Measurements from ENCODE around the gene ATRAID.

ATRAID gene

GRCh38 chr2:27225526-27225925 is 13.7 kb downstream of the ATRAID start:
- Histone ChIP-seq H3K36me3 (ENCODE audit: control insufficient read depth, insufficient read depth, low read length) (peaks cover 36% of the 10 kb centered on the region), H3K4me2 (ENCODE audit: low read length) (no peak overlapping the region), H3K9ac (ENCODE audit: low read length) (no peak overlapping the region), H2BK5ac (ENCODE audit: low read length) (no peak overlapping the region), H2BK15ac (replicated peaks; ENCODE audit: low read depth) (no peak overlapping the region), H3K27ac (ENCODE audit: low read depth, low read length) (no peak overlapping the region), H3K79me1 (ENCODE audit: low read length) (peaks cover 3% of the 10 kb centered on the region), H3K56ac (ENCODE audit: low read length) (no peak overlapping the region), H3K4me1 (ENCODE audit: control insufficient read depth, low read depth, low read length) (no peaks in the 10 kb centered on the region), H3K23ac (ENCODE audit: low read length) (no peak overlapping the region), H3K79me2 (ENCODE audit: control insufficient read depth, insufficient read depth, low read length) (no peaks in the 10 kb centered on the region), H4K8ac (ENCODE audit: low read depth, low read length) (no peak overlapping the region), H3K27me3 (ENCODE audit: insufficient read depth, low read length, poor library complexity) (no peaks in the 10 kb centered on the region), H2BK120ac (ENCODE audit: low read depth, low read length) (no peak overlapping the region), H3K18ac (ENCODE audit: low read length) (no peak overlapping the region), H4K5ac (ENCODE audit: low read length) (no peak overlapping the region), H3K4me3 (ENCODE audit: low read length) (no peak overlapping the region), H2AK5ac (ENCODE audit: low read length) (no peak overlapping the region), H3K4ac (ENCODE audit: low read depth, low read length) (no peak overlapping the region)
- WGBS (ENCODE audit: extremely low coverage, insufficient coverage, low lambda C conversion rate) = no CpG with 5 or more reads among the region's 9 CpGs
- no peak for DNase-seq

- Histone ChIP-seq H3K4me1 (ENCODE audit: control insufficient read depth, low read depth, low read length) (no peaks in the 10 kb centered on the region), H4K5ac (ENCODE audit: low read length) (no peak overlapping the region), H2BK15ac (replicated peaks; ENCODE audit: low read depth) (no peak overlapping the region), H2BK5ac (ENCODE audit: low read length) (no peak overlapping the region), H3K9ac (ENCODE audit: low read length) (no peak overlapping the region), H3K18ac (ENCODE audit: low read length) (no peak overlapping the region), H2BK120ac (ENCODE audit: low read depth, low read length) (no peak overlapping the region), H3K4ac (ENCODE audit: low read depth, low read length) (no peak overlapping the region), H3K23ac (ENCODE audit: low read length) (no peak overlapping the region), H4K8ac (ENCODE audit: low read depth, low read length) (no peak overlapping the region), H3K79me2 (ENCODE audit: control insufficient read depth, insufficient read depth, low read length) (no peaks in the 10 kb centered on the region), H3K79me1 (ENCODE audit: low read length) (peaks cover under 1% of the 10 kb centered on the region), H2AK5ac (ENCODE audit: low read length) (no peak overlapping the region), H3K27me3 (ENCODE audit: insufficient read depth, low read length, poor library complexity) (no peaks in the 10 kb centered on the region), H3K4me3 (ENCODE audit: low read length) (no peak overlapping the region), H3K56ac (ENCODE audit: low read length) (no peak overlapping the region), H3K27ac (ENCODE audit: low read depth, low read length) (no peak overlapping the region), H3K36me3 (ENCODE audit: control insufficient read depth, insufficient read depth, low read length) (peaks cover 43% of the 10 kb centered on the region), H3K4me2 (ENCODE audit: low read length) (no peak overlapping the region)
- WGBS (ENCODE audit: extremely low coverage, insufficient coverage, low lambda C conversion rate) = no CpG with 5 or more reads among the region's 2 CpGs
- no peak for DNase-seq
Measured at GRCh38 chr2:27227501-27227900, 15.7 kb downstream of the ATRAID start.

- Histone ChIP-seq H4K8ac (ENCODE audit: low read depth, low read length) (no peak overlapping the region), H3K79me1 (ENCODE audit: low read length) (no peaks in the 10 kb centered on the region), H3K4me3 (ENCODE audit: low read length) (no peak overlapping the region), H3K79me2 (ENCODE audit: control insufficient read depth, insufficient read depth, low read length) (no peaks in the 10 kb centered on the region), H3K56ac (ENCODE audit: low read length) (no peak overlapping the region), H2BK5ac (ENCODE audit: low read length) (no peak overlapping the region), H2AK5ac (ENCODE audit: low read length) (no peak overlapping the region), H2BK120ac (ENCODE audit: low read depth, low read length) (no peak overlapping the region), H3K4ac (ENCODE audit: low read depth, low read length) (no peak overlapping the region), H3K18ac (ENCODE audit: low read length) (no peak overlapping the region), H3K23ac (ENCODE audit: low read length) (no peak overlapping the region), H3K36me3 (ENCODE audit: control insufficient read depth, insufficient read depth, low read length) (peaks cover 47% of the 10 kb centered on the region), H3K9ac (ENCODE audit: low read length) (no peak overlapping the region), H3K27ac (ENCODE audit: low read depth, low read length) (no peak overlapping the region), H2BK15ac (replicated peaks; ENCODE audit: low read depth) (no peak overlapping the region), H3K4me1 (ENCODE audit: control insufficient read depth, low read depth, low read length) (no peaks in the 10 kb centered on the region), H3K4me2 (ENCODE audit: low read length) (no peak overlapping the region), H3K27me3 (ENCODE audit: insufficient read depth, low read length, poor library complexity) (no peaks in the 10 kb centered on the region), H4K5ac (ENCODE audit: low read length) (no peak overlapping the region)
- no CpG with 5 or more reads among the region's 13 CpGs for WGBS (ENCODE audit: extremely low coverage, insufficient coverage, low lambda C conversion rate)
- no peak for DNase-seq
Measured at GRCh38 chr2:27231921-27232320, 20.1 kb downstream of the ATRAID start.

- peaks cover 51% of the 10 kb centered on the region for H3K36me3 ChIP-seq (ENCODE audit: control insufficient read depth, insufficient read depth, low read length)
- no peak for DNase-seq
- no peak overlapping the region for H3K4me3 ChIP-seq (ENCODE audit: low read length)
- no peak overlapping the region for H3K9ac ChIP-seq (ENCODE audit: low read length)
- H4K8ac ChIP-seq (ENCODE audit: low read depth, low read length) = no peak overlapping the region
- no peak overlapping the region for H2BK5ac ChIP-seq (ENCODE audit: low read length)
- H4K5ac ChIP-seq (ENCODE audit: low read length) = no peak overlapping the region
- no CpG with 5 or more reads among the region's 14 CpGs for WGBS (ENCODE audit: extremely low coverage, insufficient coverage, low lambda C conversion rate)
- no peak overlapping the region for H3K4me2 ChIP-seq (ENCODE audit: low read length)
- no peak overlapping the region for H3K18ac ChIP-seq (ENCODE audit: low read length)
- no peak overlapping the region for H3K23ac ChIP-seq (ENCODE audit: low read length)
- H2BK120ac ChIP-seq (ENCODE audit: low read depth, low read length) = no peak overlapping the region
- H3K4me1 ChIP-seq (ENCODE audit: control insufficient read depth, low read depth, low read length) = no peaks in the 10 kb centered on the region
- no peak overlapping the region for H3K56ac ChIP-seq (ENCODE audit: low read length)
- H2AK5ac ChIP-seq (ENCODE audit: low read length) = no peak overlapping the region
- H3K27me3 ChIP-seq (ENCODE audit: insufficient read depth, low read length, poor library complexity) = no peaks in the 10 kb centered on the region
- H3K79me1 ChIP-seq (ENCODE audit: low read length) = no peaks in the 10 kb centered on the region
- no peak overlapping the region for H2BK15ac ChIP-seq (replicated peaks; ENCODE audit: low read depth)
- H3K27ac ChIP-seq (ENCODE audit: low read depth, low read length) = no peak overlapping the region
- no peaks in the 10 kb centered on the region for H3K79me2 ChIP-seq (ENCODE audit: control insufficient read depth, insufficient read depth, low read length)
- H3K4ac ChIP-seq (ENCODE audit: low read depth, low read length) = no peak overlapping the region
Measured at GRCh38 chr2:27233341-27233740, 21.5 kb downstream of the ATRAID start.

GRCh38 chr2:27236136-27236535 is 24.3 kb downstream of the ATRAID start:
- H3K4me1 ChIP-seq (ENCODE audit: control insufficient read depth, low read depth, low read length) = no peaks in the 10 kb centered on the region
- H3K36me3 ChIP-seq (ENCODE audit: control insufficient read depth, insufficient read depth, low read length) = peaks cover 64% of the 10 kb centered on the region
- no peak overlapping the region for H2BK15ac ChIP-seq (replicated peaks; ENCODE audit: low read depth)
- H3K79me1 ChIP-seq (ENCODE audit: low read length) = no peaks in the 10 kb centered on the region
- no peak overlapping the region for H2BK120ac ChIP-seq (ENCODE audit: low read depth, low read length)
- no peak for DNase-seq
- H3K27ac ChIP-seq (ENCODE audit: low read depth, low read length) = no peak overlapping the region
- no peak overlapping the region for H4K8ac ChIP-seq (ENCODE audit: low read depth, low read length)
- no peak overlapping the region for H3K9ac ChIP-seq (ENCODE audit: low read length)
- H3K4me3 ChIP-seq (ENCODE audit: low read length) = no peak overlapping the region
- no peak overlapping the region for H3K56ac ChIP-seq (ENCODE audit: low read length)
- no peak overlapping the region for H3K23ac ChIP-seq (ENCODE audit: low read length)
- H2AK5ac ChIP-seq (ENCODE audit: low read length) = no peak overlapping the region
- H3K27me3 ChIP-seq (ENCODE audit: insufficient read depth, low read length, poor library complexity) = no peaks in the 10 kb centered on the region
- H3K4me2 ChIP-seq (ENCODE audit: low read length) = no peak overlapping the region
- H3K79me2 ChIP-seq (ENCODE audit: control insufficient read depth, insufficient read depth, low read length) = no peaks in the 10 kb centered on the region
- no peak overlapping the region for H4K5ac ChIP-seq (ENCODE audit: low read length)
- H3K18ac ChIP-seq (ENCODE audit: low read length) = no peak overlapping the region
- WGBS (ENCODE audit: extremely low coverage, insufficient coverage, low lambda C conversion rate) = no CpG with 5 or more reads among the region's 12 CpGs
- H3K4ac ChIP-seq (ENCODE audit: low read depth, low read length) = no peak overlapping the region
- no peak overlapping the region for H2BK5ac ChIP-seq (ENCODE audit: low read length)

- Histone ChIP-seq H2BK15ac (replicated peaks; ENCODE audit: low read depth) (no peak overlapping the region), H3K9ac (ENCODE audit: low read length) (no peak overlapping the region), H3K27me3 (ENCODE audit: insufficient read depth, low read length, poor library complexity) (no peaks in the 10 kb centered on the region), H2AK5ac (ENCODE audit: low read length) (no peak overlapping the region), H3K79me1 (ENCODE audit: low read length) (no peaks in the 10 kb centered on the region), H3K18ac (ENCODE audit: low read length) (no peak overlapping the region), H4K8ac (ENCODE audit: low read depth, low read length) (no peak overlapping the region), H4K5ac (ENCODE audit: low read length) (no peak overlapping the region), H3K4ac (ENCODE audit: low read depth, low read length) (no peak overlapping the region), H3K4me1 (ENCODE audit: control insufficient read depth, low read depth, low read length) (no peaks in the 10 kb centered on the region), H3K36me3 (ENCODE audit: control insufficient read depth, insufficient read depth, low read length) (peaks cover 62% of the 10 kb centered on the region), H3K79me2 (ENCODE audit: control insufficient read depth, insufficient read depth, low read length) (no peaks in the 10 kb centered on the region), H2BK5ac (ENCODE audit: low read length) (no peak overlapping the region), H3K4me3 (ENCODE audit: low read length) (no peak overlapping the region), H3K27ac (ENCODE audit: low read depth, low read length) (no peak overlapping the region), H3K4me2 (ENCODE audit: low read length) (no peak overlapping the region), H2BK120ac (ENCODE audit: low read depth, low read length) (no peak overlapping the region), H3K23ac (ENCODE audit: low read length) (no peak overlapping the region), H3K56ac (ENCODE audit: low read length) (no peak overlapping the region)
- DNase-seq = no peak
- WGBS (ENCODE audit: extremely low coverage, insufficient coverage, low lambda C conversion rate) = no CpG with 5 or more reads among the region's 3 CpGs
Measured at GRCh38 chr2:27236626-27237025, 24.8 kb downstream of the ATRAID start.
